ENCODE measurements around the gene TRAF3.

The TRAF3 gene

GRCh38 chr14:102774391-102775153 lies 2.7 kb upstream of the TRAF3 start:
- Histone ChIP-seq H3K27me3 (no peaks in the 10 kb centered on the region), H3K4me3 (ENCODE audit: low read depth, low read length) (no peak overlapping the region), H3K9me3 (no peaks in the 10 kb centered on the region), H3K4me1 (peaks cover 3% of the 10 kb centered on the region), H3K36me3 (no peaks in the 10 kb centered on the region)
- peak; percentile 64 for DNase-seq
- peak; percentile 90 for TF ChIP-seq CTCF (IDR thresholded peaks at IDR 0.05; ENCODE audit: low read depth, low read length)

GRCh38 chr14:102775855-102776760 lies 1.1 kb upstream of the TRAF3 start:
- H3K9me3 ChIP-seq: no peaks in the 10 kb centered on the region
- DNase-seq: peak; percentile 20

DNA sequence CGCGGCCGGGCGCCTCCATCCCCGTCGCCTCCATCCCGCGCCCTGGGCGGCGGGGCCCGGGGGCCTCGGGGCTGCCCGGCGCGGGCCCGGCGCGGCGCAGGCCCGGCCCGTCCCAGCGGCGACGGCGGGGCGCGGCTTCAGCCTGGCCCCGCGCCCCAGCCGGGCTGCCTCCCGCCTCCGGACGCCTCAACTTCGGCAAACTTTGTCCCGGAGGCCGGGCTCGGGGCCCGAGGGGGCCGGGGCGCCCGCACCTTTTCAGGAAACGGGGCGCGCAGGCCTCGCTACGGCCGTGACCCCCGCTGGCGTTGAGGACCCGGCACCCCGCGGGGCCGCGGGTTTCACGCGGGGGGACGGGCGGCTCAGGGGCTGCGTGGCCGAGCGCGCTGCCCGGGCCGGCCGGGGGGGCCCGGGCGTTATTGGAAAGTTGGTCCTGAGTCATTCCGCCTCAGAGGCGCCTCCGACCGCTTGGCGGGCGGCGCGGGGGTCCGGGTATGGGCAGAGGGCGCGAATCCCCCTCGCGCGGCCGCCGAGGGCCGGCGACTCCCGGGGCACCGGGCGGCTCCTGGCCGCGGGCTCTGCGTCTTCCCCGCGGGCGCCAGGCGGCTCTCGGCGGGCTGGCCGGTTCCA lies 575 bp downstream of the TRAF3 start:
- Histone ChIP-seq H3K4me3 (ENCODE audit: low read depth, low read length) (peak overlapping the region; percentile 95), H3K9me3 (no peaks in the 10 kb centered on the region), H3K36me3 (0 out of 2 replicates have a peak, but pooled peaks cover 3% of the 10 kb centered on the region), H3K27me3 (no peaks in the 10 kb centered on the region), H3K4me1 (peaks cover 17% of the 10 kb centered on the region)
- no peak for TF ChIP-seq CTCF (IDR thresholded peaks at IDR 0.05; ENCODE audit: low read depth, low read length)
- peak; percentile 16 for DNase-seq

More at GRCh38 chr14:102775855-102776760, 1.1 kb upstream of the TRAF3 start:
- H3K4me3 ChIP-seq (ENCODE audit: low read depth, low read length): no peak overlapping the region
- no peaks in the 10 kb centered on the region for H3K27me3 ChIP-seq
- 0 out of 2 replicates have a peak, but pooled peaks cover 3% of the 10 kb centered on the region for H3K36me3 ChIP-seq
- TF ChIP-seq CTCF (IDR thresholded peaks at IDR 0.05; ENCODE audit: low read depth, low read length): no peak
- peaks cover 15% of the 10 kb centered on the region for H3K4me1 ChIP-seq

DNA sequence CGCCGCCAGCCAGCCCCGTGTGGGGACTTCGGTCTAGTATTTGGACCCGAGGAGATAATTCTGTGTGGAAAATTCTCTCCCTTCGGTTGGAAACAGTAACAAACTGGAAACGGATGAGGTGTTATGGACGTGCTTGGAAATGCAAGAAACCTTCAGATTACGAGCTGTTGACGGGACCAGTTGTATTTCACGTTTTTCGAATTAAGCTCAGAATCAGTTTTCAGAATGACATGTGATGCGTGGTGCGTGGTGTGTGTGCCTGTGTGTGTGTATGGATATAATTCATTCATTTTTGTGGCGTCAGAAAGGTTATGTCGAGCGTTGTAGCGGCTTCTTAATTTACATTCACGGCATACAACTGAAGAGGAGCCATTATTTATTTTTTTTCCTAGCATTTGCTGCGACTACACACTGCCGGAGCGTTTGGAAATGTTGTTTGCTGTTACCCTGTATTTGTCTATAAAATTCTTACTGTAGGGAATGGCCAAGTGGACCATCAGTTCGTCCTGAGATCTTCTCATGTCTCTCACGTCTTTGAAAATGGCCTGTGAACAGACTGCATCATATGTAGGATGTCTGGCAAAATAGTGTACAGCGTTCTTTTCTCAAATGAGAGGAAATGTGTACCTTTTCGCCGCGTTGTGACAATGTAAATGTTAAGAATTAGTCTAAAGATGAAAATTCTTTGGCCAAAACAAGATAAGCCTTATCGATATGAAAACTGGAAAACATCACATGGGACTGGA lies 1.3 kb downstream of the TRAF3 start:
- no peak for TF ChIP-seq CTCF (IDR thresholded peaks at IDR 0.05; ENCODE audit: low read depth, low read length)
- H3K9me3 ChIP-seq: no peaks in the 10 kb centered on the region
- peak overlapping the region; percentile 95 for H3K4me3 ChIP-seq (ENCODE audit: low read depth, low read length)
- DNase-seq: no peak
- 0 out of 2 replicates have a peak, but pooled peaks cover 3% of the 10 kb centered on the region for H3K36me3 ChIP-seq
- no peaks in the 10 kb centered on the region for H3K27me3 ChIP-seq
- peaks cover 17% of the 10 kb centered on the region for H3K4me1 ChIP-seq

DNA sequence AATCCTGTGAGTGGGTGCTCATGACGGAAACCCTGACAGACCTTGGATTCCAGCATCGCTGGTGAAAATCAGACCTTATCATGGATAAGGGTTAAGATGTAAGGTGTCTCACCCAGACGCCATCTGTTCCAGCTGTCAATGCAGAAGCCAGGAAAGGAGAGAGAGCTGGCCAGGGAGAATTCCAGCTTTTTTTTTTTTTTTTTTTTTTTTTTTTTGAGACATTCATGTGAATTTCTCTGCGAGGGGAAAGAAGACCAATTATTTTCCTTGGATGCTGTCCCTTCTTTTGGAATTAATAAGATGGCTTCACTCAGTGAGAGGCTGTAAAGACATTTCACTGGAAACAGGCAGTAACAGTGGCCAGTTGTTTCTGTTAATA lies 1.8 kb downstream of the TRAF3 start:
- H3K4me3 ChIP-seq (ENCODE audit: low read depth, low read length): peak overlapping the region; percentile 95

More for the DNA sequence above, 1.8 kb downstream of the TRAF3 start:
- Histone ChIP-seq H3K9me3 (no peaks in the 10 kb centered on the region), H3K36me3 (0 out of 2 replicates have a peak, but pooled peaks cover 3% of the 10 kb centered on the region), H3K27me3 (no peaks in the 10 kb centered on the region), H3K4me1 (peaks cover 17% of the 10 kb centered on the region)
- no peak for TF ChIP-seq CTCF (IDR thresholded peaks at IDR 0.05; ENCODE audit: low read depth, low read length)
- no peak for DNase-seq

Measured in BE2C (cell line).